MM.1S (cell line): ENCODE measurements around the gene EIF4EBP2.

Experiments
- DNase-seq: peaks from one replicate; pipeline ENCODE4 v3.0.0-alpha.2; 2015
- H2AFZ ChIP-seq: fragments of 300-600 bp; sonication (generic); 2 replicates; pipeline ENCODE4 v1.6.0; 2016; ENCODE audit warnings: antibody characterized with exemption, low read length
- H3F3A ChIP-seq: fragments of 300-600 bp; sonication (generic); 2 replicates; pipeline ENCODE4 v1.6.1; 2016; ENCODE audit warnings: mild to moderate bottlenecking, antibody characterized with exemption, low read length, moderate library complexity, mixed read lengths; ENCODE audit not compliant: insufficient read depth
- H3K27ac ChIP-seq: fragments of 300-600 bp; sonication (generic); 2 replicates; pipeline ENCODE4 v1.5.1; 2016; ENCODE audit warnings: mild to moderate bottlenecking, low read length
- H3K27me3 ChIP-seq: fragments of 300-600 bp; sonication (generic); replicated peaks from 2 replicates; pipeline ENCODE4 v1.6.0; 2016; ENCODE audit warnings: low read length; ENCODE audit not compliant: insufficient read depth
- H3K36me3 ChIP-seq: fragments of 300-600 bp; sonication (generic); replicated peaks from 2 replicates; pipeline ENCODE4 v1.6.1; 2016; ENCODE audit warnings: mild to moderate bottlenecking, low read length, mixed read lengths; ENCODE audit not compliant: insufficient read depth
- H3K4me1 ChIP-seq: fragments of 300-600 bp; sonication (generic); 2 replicates; pipeline ENCODE4 v1.6.1; 2016; ENCODE audit warnings: low read length, mixed read lengths
- H3K4me2 ChIP-seq: fragments of 300-600 bp; sonication (generic); 2 replicates; pipeline ENCODE4 v1.6.0; 2016; ENCODE audit warnings: low read depth, low read length
- H3K4me3 ChIP-seq: fragments of 300-600 bp; sonication (generic); 2 replicates; pipeline ENCODE4 v1.5.1; 2016; ENCODE audit warnings: low read length, mixed read lengths
- H3K79me2 ChIP-seq: fragments of 300-600 bp; sonication (generic); 2 replicates; pipeline ENCODE4 v1.6.1; 2016; ENCODE audit warnings: mixed run types, low read length, mixed read lengths
- H3K9ac ChIP-seq: fragments of 300-600 bp; sonication (generic); 2 replicates; pipeline ENCODE4 v1.6.1; 2016; ENCODE audit warnings: low read length, mixed read lengths
- H3K9me2 ChIP-seq: fragments of 300-600 bp; sonication (generic); replicated peaks from 2 replicates; pipeline ENCODE4 v1.6.1; 2016; ENCODE audit warnings: mild to moderate bottlenecking, low read length, mixed read lengths; ENCODE audit not compliant: insufficient read depth
- H3K9me3 ChIP-seq: fragments of 300-600 bp; sonication (generic); replicated peaks from 2 replicates; pipeline ENCODE4 v1.6.1; 2016; ENCODE audit warnings: mild to moderate bottlenecking, low read length, mixed read lengths; ENCODE audit not compliant: insufficient read depth
- H4K20me1 ChIP-seq: fragments of 300-600 bp; sonication (generic); 2 replicates; pipeline ENCODE4 v1.6.1; 2016; ENCODE audit warnings: mild to moderate bottlenecking, low read length, moderate library complexity, mixed read lengths; ENCODE audit not compliant: insufficient read depth
- CTCF ChIP-seq: fragments of 300-600 bp; sonication (generic); IDR thresholded peaks from 2 replicates; pipeline ENCODE4 v1.5.1; 2016; ENCODE audit warnings: antibody characterized with exemption, low read length, mixed read lengths
- EZH2 ChIP-seq: fragments of 300-600 bp; sonication (generic); optimal IDR thresholded peaks from 2 replicates; pipeline ENCODE3; 2017; ENCODE audit warnings: low read depth, mild to moderate bottlenecking, antibody characterized with exemption, low read length, mixed read lengths
- EZH2phosphoT487 ChIP-seq: fragments of 300-600 bp; sonication (generic); IDR thresholded peaks from 2 replicates; pipeline ENCODE4 v1.6.1; 2018; ENCODE audit warnings: antibody characterized with exemption, low read length

Gene EIF4EBP2

DNA sequence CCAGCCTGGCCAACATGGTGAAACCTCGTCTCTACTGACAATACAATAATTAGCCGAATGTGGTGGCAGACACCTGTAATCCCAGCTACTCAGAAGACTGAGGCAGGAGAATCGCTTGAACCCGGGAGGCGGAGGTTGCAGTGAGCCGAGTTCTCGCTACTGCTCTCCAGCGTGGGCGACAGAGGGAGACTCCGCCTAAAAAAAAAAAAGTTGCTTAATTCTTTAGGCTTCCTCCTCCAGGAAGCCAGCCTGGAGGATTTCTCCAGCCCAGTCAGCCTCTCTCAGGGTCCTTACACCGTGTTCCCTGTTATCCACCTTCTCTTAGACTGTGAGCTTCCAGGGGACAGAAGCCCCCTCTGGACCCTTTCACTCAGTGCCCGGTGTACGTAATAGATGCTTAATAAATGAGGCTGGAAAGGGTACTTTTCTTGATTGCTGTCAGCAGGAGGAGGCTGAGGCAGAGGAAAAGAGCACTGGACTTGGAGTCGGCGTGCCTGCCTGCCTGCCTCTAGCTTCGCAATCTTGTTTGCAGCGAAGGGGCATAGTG, 53.9 kb downstream of the EIF4EBP2 start:
- no peaks in the 10 kb centered on the region for H3F3A ChIP-seq

DNA sequence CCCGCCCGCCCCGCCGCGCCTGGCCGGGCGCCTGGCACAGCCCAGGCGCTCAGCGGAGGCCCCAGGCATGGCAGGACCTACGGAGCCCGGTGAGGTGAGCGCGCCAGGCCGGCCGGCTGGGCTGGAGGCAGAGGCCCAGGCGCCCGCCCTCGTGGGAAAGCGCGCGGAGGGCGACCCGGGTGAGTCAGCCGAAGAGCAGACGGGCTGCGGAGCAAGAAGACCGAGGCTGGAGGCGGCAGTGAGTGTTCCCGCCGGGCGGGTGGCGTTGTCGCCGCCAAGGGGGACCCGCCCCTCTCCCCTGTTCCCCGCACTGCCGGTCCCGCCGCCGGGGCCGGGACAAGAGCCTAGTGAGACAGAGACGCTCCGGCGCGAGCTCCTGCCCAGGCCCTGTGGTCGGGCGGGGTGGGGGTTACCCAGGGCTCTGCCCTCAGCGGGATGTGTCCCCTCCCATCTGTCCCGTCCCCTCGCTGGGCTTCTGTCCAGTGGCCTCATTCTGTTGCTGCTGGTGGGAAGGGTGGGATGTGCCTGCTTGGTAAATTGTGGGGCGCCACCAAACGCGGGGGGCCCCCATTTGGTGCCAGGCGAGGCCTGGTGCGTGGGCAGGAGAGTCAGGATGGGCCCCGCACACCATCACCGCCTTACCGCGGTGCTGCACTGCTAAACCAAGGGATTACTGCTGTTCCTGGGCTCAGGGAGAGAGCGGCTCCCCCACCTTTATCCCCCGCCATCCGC, 54.5 kb downstream of the EIF4EBP2 start:
- Histone ChIP-seq H3K27me3 (no peaks in the 10 kb centered on the region), H3K36me3 (no peaks in the 10 kb centered on the region), H3K9me3 (no peaks in the 10 kb centered on the region), H4K20me1 (no peaks in the 10 kb centered on the region), H3K4me3 (no peak overlapping the region), H3K27ac (no peak overlapping the region), H3K4me2 (no peak overlapping the region), H3K9me2 (no peaks in the 10 kb centered on the region), H2AFZ (no peak overlapping the region), H3F3A (no peaks in the 10 kb centered on the region), H3K4me1 (peaks cover 3% of the 10 kb centered on the region; the same call in 1 of the 2 replicates), H3K9ac (no peak overlapping the region), H3K79me2 (no peaks in the 10 kb centered on the region)
- DNase-seq: no peak
- TF ChIP-seq EZH2 (no peak), EZH2phosphoT487 (no peak), CTCF (no peak)

More for the DNA sequence above, 53.9 kb downstream of the EIF4EBP2 start:
- Histone ChIP-seq H3K79me2 (no peaks in the 10 kb centered on the region), H3K4me1 (peaks cover 3% of the 10 kb centered on the region; the same call in 1 of the 2 replicates), H3K27ac (no peak overlapping the region), H4K20me1 (no peaks in the 10 kb centered on the region), H3K4me2 (no peak overlapping the region), H3K9ac (no peak overlapping the region), H3K4me3 (no peak overlapping the region), H3K27me3 (no peaks in the 10 kb centered on the region), H2AFZ (no peak overlapping the region), H3K9me2 (no peaks in the 10 kb centered on the region), H3K36me3 (no peaks in the 10 kb centered on the region), H3K9me3 (no peaks in the 10 kb centered on the region)
- TF ChIP-seq EZH2phosphoT487: no peak
- TF ChIP-seq CTCF: no peak
- TF ChIP-seq EZH2: no peak
- DNase-seq: no peak

GRCh38 chr10:70459061-70459773, 55.3 kb downstream of the EIF4EBP2 start:
- TF ChIP-seq EZH2phosphoT487: no peak
- no peak overlapping the region for H2AFZ ChIP-seq
- H3K4me1 ChIP-seq: peaks cover 3% of the 10 kb centered on the region; the same call in 1 of the 2 replicates
- H3K79me2 ChIP-seq: no peaks in the 10 kb centered on the region
- H3K4me3 ChIP-seq: no peak overlapping the region
- no peaks in the 10 kb centered on the region for H3K36me3 ChIP-seq
- H3K9me2 ChIP-seq: no peaks in the 10 kb centered on the region
- H3F3A ChIP-seq: no peaks in the 10 kb centered on the region
- H3K4me2 ChIP-seq: no peak overlapping the region
- DNase-seq: no peak
- H3K27ac ChIP-seq: no peak overlapping the region
- no peak overlapping the region for H3K9ac ChIP-seq
- H3K27me3 ChIP-seq: no peaks in the 10 kb centered on the region
- H4K20me1 ChIP-seq: no peaks in the 10 kb centered on the region
- H3K9me3 ChIP-seq: no peaks in the 10 kb centered on the region
